Measurements from ENCODE around the gene ZNF689. TPM values are rescaled to one million over a fixed set of nuclear protein-coding genes. Genes with fewer than 3 reads are reported as not detected.

Gene ZNF689
- total RNA-seq, 4 donors from 2014 or later = 5.5 to 9.5 (median 7.0) TPM

- no peak for TF ChIP-seq CTCF (IDR thresholded peaks at IDR 0.05)
- ATAC-seq (ENCODE audit: low FRiP score) (no peak), DNase-seq (ENCODE audit: low spot score) (no peak)
Measured at GRCh38 chr16:30606004-30606403, 4.2 kb downstream of the ZNF689 start.

GRCh38 chr16:30605158-30605557, 5.0 kb downstream of the ZNF689 start:
- ATAC-seq (ENCODE audit: low FRiP score) (no peak), DNase-seq (ENCODE audit: low spot score) (no peak)
- TF ChIP-seq CTCF (IDR thresholded peaks at IDR 0.05) = no peak

GRCh38 chr16:30604316-30604947, 5.8 kb downstream of the ZNF689 start:
- ATAC-seq (ENCODE audit: low FRiP score) (no peak), DNase-seq (ENCODE audit: low spot score) (no peak)
- no peak for TF ChIP-seq CTCF (IDR thresholded peaks at IDR 0.05)

GRCh38 chr16:30603945-30604315, 6.3 kb downstream of the ZNF689 start:
- DNase-seq (ENCODE audit: low spot score) (no peak), ATAC-seq (ENCODE audit: low FRiP score) (no peak)
- TF ChIP-seq CTCF (IDR thresholded peaks at IDR 0.05) = no peak

GRCh38 chr16:30602616-30603277, 7.4 kb downstream of the ZNF689 start:
- no peak for TF ChIP-seq CTCF (IDR thresholded peaks at IDR 0.05)
- DNase-seq (ENCODE audit: low spot score) (no peak), ATAC-seq (ENCODE audit: low FRiP score) (no peak)

- ATAC-seq (ENCODE audit: low FRiP score) (no peak), DNase-seq (ENCODE audit: low spot score) (no peak)
- TF ChIP-seq CTCF (IDR thresholded peaks at IDR 0.05) = no peak
Measured at GRCh38 chr16:30601966-30602365, 8.2 kb downstream of the ZNF689 start.

GRCh38 chr16:30600929-30601328, 9.3 kb downstream of the ZNF689 start:
- no peak for TF ChIP-seq CTCF (IDR thresholded peaks at IDR 0.05)
- no peak for ATAC-seq (ENCODE audit: low FRiP score)
- DNase-seq (ENCODE audit: low spot score) = no peak

Data from omental fat pad (tissue), 4 donors.